Rectal smooth muscle tissue (tissue), 1 donor: ENCODE data around the gene QRFP.

Source experiments
- H3K27ac ChIP-seq: one replicate; pipeline ENCODE4 v1.7.0; 2013; ENCODE audit warnings: low read depth, low read length, inconsistent platforms
- H3K27me3 ChIP-seq: one replicate; pipeline ENCODE4 v1.7.0; 2013; ENCODE audit warnings: low read length; ENCODE audit not compliant: control insufficient read depth, insufficient read depth
- H3K36me3 ChIP-seq: one replicate; pipeline ENCODE4 v1.7.0; 2013; ENCODE audit warnings: low read length; ENCODE audit not compliant: control insufficient read depth, insufficient read depth
- H3K4me1 ChIP-seq: one replicate; pipeline ENCODE4 v1.7.0; 2013; ENCODE audit warnings: low read length; ENCODE audit not compliant: control insufficient read depth, insufficient read depth
- H3K4me3 ChIP-seq: one replicate; pipeline ENCODE4 v1.7.0; 2013; ENCODE audit warnings: low read length
- H3K9ac ChIP-seq: one replicate; pipeline ENCODE4 v1.7.0; 2013; ENCODE audit warnings: low read length

Gene QRFP

DNA sequence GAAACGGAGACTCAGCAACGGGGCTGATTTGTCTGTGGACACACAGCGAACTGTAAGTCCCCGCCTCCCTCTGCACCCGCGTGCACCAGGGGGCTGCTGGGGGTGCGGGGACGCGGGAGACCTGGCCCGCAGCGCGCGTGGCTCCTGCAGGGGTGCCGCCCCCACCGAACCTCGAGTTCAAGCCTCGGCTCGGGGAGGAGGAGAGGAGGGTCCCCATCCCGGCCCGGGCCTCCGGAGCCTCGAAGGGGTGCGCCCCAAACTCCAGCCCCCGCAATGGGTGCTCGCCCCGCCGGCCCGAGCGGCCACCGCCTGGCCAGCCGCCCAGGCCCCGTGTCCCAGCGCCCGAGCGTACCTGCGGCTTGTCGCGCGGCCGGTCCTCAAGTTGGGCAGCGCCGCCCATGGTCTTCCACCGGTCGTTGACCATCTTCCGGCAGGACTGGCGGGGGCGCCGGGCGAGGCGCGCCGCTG, 41.6 kb upstream of the QRFP start:
- Histone ChIP-seq H3K27ac (no peak overlapping the region), H3K9ac (no peak overlapping the region), H3K4me1 (no peaks in the 10 kb centered on the region), H3K36me3 (no peaks in the 10 kb centered on the region), H3K4me3 (no peak overlapping the region), H3K27me3 (peaks cover 21% of the 10 kb centered on the region)

DNA sequence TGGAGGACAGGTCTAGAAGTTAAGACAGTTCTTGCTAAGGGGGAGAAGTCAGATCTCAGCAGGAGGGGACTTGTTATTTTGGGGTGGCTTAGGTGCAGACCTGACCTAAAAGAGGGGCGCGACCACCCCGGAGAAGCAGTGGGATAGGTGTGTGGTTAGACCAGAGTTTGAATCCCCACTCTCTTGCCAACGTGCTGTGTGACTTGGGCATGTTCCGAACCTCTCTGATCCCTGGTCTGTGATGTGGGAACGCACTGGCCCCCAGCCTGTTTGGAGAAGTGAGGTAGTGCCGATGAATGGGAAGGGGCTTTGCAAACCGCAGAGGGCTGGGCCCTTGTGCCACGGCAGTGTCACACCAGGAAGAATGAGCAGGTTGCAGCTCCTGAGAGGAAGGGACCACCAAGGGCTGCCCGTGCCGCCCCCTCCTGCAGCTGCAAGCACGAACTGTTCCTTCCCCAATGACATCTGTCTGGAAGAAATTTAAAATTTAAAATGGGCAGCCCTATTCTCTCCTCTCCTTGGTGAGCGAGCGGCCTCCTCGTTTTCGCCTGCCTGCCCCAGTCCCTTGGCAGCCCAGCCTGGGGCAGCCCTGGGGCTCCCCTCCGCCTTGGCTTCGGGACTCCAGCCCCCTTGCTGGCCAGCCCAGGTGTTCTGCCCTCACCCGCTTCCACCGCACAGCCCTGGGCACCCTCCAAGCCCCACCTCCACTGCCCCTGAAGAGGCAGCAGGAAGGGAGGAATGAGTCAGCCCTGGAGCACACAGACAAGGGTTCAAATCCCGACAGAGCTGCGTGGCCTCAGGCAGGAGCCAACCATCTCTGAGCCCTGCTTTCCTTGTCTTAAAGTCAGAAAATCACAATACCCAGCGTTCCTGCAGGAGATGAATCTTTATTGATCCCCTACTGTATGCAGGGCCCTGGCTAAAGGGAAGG, 40.8 kb upstream of the QRFP start:
- H3K4me3 ChIP-seq: no peak overlapping the region
- H3K27ac ChIP-seq: no peak overlapping the region
- H3K27me3 ChIP-seq: peaks cover 21% of the 10 kb centered on the region
- H3K36me3 ChIP-seq: no peaks in the 10 kb centered on the region
- H3K4me1 ChIP-seq: no peaks in the 10 kb centered on the region
- H3K9ac ChIP-seq: no peak overlapping the region

DNA sequence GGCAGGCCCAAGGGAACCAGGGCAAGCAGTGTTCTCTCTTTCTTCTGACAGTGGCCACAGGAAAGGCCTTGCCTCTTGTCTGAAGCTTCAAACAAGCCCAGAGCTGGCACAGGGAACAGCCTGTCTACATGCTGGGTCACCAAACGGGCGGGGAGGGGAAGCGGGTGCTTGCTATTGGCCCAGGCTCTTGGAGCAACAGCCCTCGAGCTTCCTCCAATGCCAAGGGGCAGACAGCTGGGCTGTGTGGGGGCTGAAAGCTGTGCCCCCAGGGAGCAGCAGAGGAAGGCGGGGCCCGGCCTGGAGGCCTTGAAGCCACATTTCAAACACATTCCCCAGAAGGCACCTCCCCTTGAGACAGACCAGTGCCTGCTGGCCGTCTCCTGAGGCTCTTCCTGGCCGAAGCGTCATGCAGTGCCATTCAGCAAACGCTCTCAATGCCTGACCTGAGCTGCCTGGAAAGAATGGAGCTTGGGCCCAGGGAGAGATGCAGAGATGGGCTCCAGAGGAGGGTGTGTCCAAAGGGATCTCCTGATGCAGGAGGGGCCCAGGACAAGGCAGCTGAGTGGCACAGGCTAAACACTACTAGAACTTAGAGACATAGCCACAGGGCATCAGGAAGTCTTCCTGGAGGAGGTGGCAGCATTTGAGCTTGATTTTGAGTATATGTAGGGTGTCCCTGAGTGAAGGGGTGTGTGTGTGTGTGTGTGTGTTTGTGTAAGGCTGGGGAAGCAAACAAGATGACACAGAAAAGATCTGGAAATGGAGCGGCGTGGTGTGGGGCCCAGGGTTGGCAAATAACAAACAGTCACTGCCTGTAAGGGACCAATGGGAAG, 39.9 kb upstream of the QRFP start:
- peaks cover 18% of the 10 kb centered on the region for H3K27me3 ChIP-seq
- H3K27ac ChIP-seq: no peak overlapping the region
- no peaks in the 10 kb centered on the region for H3K4me1 ChIP-seq
- no peak overlapping the region for H3K9ac ChIP-seq
- H3K36me3 ChIP-seq: no peaks in the 10 kb centered on the region
- no peak overlapping the region for H3K4me3 ChIP-seq

DNA sequence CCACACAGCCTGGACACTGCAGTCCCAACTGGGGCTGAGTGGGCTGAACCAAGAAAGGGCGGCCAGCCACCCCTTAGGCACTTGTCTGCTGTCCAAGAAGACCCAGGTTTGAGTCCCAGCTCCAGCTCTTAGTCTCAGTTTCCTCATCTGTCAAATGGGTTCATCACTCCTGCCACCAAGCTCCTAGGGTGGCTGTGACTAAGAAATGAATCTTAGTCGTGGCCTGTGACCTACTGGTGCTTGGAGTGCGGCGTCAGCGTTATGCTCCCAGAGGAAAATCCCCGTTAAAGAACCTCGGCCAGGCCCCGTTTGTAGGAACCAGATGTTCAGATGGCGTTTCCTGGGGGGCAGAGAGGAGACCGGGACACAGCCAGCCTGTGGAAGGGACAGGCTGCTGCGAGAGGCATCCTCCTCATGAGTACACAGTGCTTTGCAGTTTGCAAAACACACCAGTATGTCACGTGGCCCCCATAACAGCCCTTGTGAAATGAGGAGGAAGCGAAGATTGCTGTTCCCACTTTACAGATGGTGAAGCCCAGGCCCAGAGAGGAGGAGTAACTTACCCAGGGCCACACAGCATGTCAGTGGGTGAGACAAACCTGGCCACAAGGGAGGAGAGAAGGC, 39.1 kb upstream of the QRFP start:
- H3K27ac ChIP-seq: no peak overlapping the region
- no peaks in the 10 kb centered on the region for H3K36me3 ChIP-seq

GRCh38 chr9:130934702-130935647, 38.4 kb upstream of the QRFP start:
- H3K4me1 ChIP-seq: no peaks in the 10 kb centered on the region
- no peak overlapping the region for H3K4me3 ChIP-seq
- H3K36me3 ChIP-seq: no peaks in the 10 kb centered on the region
- no peak overlapping the region for H3K9ac ChIP-seq
- no peak overlapping the region for H3K27ac ChIP-seq
- H3K27me3 ChIP-seq: peaks cover 12% of the 10 kb centered on the region

More for the DNA sequence above, 39.1 kb upstream of the QRFP start:
- Histone ChIP-seq H3K27me3 (peaks cover 17% of the 10 kb centered on the region), H3K4me1 (no peaks in the 10 kb centered on the region), H3K9ac (no peak overlapping the region), H3K4me3 (no peak overlapping the region)

DNA sequence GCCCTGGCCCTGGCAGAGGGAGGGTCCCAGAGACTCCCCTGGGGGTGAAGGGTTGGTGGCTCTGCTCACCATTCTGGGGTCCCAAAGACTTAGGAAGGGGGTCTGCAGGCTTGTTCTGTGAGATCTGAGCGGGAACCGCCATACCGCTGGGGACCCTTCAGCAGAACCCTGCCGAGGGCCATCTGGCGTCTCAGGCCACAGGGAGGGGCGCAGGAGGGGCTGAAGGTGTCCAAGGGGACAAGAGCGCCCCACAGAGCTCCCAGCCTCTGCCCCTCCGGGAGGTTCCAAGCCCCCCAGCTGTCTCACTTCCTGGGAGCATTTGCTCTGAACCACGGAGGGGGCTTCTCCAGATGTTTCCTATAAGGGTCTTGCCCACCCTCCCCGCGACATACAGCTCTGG, 37.6 kb upstream of the QRFP start:
- Histone ChIP-seq H3K27me3 (peaks cover 12% of the 10 kb centered on the region), H3K36me3 (no peaks in the 10 kb centered on the region)

GRCh38 chr9:130933114-130934046, 36.8 kb upstream of the QRFP start:
- H3K4me3 ChIP-seq: no peak overlapping the region
- no peak overlapping the region for H3K9ac ChIP-seq
- H3K27me3 ChIP-seq: peaks cover 12% of the 10 kb centered on the region
- no peaks in the 10 kb centered on the region for H3K4me1 ChIP-seq
- no peaks in the 10 kb centered on the region for H3K36me3 ChIP-seq
- no peak overlapping the region for H3K27ac ChIP-seq

More for the DNA sequence above, 37.6 kb upstream of the QRFP start:
- H3K9ac ChIP-seq: no peak overlapping the region
- no peak overlapping the region for H3K27ac ChIP-seq
- H3K4me3 ChIP-seq: no peak overlapping the region
- no peaks in the 10 kb centered on the region for H3K4me1 ChIP-seq

GRCh38 chr9:130932255-130933079, 35.9 kb upstream of the QRFP start:
- Histone ChIP-seq H3K4me1 (no peaks in the 10 kb centered on the region), H3K27me3 (peaks cover 6% of the 10 kb centered on the region), H3K9ac (no peak overlapping the region), H3K36me3 (no peaks in the 10 kb centered on the region), H3K27ac (no peak overlapping the region), H3K4me3 (no peak overlapping the region)

- Histone ChIP-seq H3K4me3 (no peak overlapping the region), H3K36me3 (no peaks in the 10 kb centered on the region), H3K4me1 (no peaks in the 10 kb centered on the region), H3K27ac (no peak overlapping the region), H3K27me3 (peaks cover 2% of the 10 kb centered on the region), H3K9ac (no peak overlapping the region)
These were observed 35.1 kb upstream of the QRFP start for GRCh38 chr9:130931508-130932254.
